Lower leg skin (tissue), 3 donors: ENCODE data around the gene NEU2.

Source experiments
- CTCF ChIP-seq, 3 donors: fragments of 450-650 bp; IDR thresholded peaks; one replicate each; pipeline ENCODE4 v1.5.1; 2016; ENCODE audit warnings: antibody characterized with exemption in 3 of 3, mild to moderate bottlenecking in 3 of 3, moderate library complexity in 2 of 3
- POLR2A ChIP-seq, 2 donors: fragments of 450-650 bp; IDR thresholded peaks; one replicate each; pipeline ENCODE4 v1.6.1; 2016 to 2017; ENCODE audit warnings: antibody characterized with exemption in 2 of 2, mild to moderate bottlenecking in 1 of 2, moderate library complexity in 1 of 2

GRCh38 chr2:233006648-233007047 lies 25.8 kb upstream of the NEU2 start:
- TF ChIP-seq CTCF (IDR thresholded peaks at IDR 0.05), result no peak
- TF ChIP-seq POLR2A (IDR thresholded peaks at IDR 0.05), result no peak
